Measurements from ENCODE around the gene MAGEE1.

DNA sequence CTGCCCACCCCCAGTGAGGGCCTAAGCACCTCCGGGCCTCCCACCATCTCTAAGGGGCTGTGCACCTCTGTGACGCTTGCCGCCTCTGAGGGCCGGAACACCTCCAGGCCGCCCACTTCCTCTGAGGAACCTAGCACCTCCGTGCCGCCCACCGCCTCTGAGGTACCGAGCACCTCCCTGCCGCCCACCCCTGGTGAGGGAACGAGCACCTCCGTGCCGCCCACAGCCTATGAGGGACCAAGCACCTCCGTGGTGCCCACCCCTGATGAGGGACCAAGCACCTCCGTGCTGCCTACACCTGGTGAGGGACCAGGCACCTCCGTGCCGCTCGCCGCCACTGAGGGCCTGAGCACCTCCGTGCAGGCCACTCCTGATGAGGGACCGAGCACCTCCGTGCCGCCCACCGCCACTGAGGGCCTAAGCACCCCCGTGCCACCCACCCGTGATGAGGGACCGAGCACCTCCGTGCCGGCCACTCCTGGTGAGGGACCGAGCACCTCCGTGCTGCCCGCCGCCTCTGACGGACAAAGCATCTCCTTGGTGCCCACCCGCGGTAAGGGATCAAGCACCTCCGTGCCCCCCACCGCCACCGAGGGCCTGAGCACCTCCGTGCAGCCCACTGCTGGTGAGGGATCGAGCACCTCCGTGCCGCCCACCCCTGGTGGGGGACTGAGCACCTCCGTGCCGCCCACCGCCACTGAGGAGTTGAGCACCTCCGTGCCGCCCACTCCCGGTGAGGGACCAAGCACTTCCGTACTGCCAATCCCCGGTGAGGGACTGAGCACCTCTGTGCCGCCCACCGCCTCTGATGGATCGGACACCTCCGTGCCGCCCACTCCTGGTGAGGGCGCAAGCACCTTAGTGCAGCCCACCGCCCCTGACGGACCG is 977 bp downstream of the MAGEE1 start:
- TF ChIP-seq, protein P1, sequence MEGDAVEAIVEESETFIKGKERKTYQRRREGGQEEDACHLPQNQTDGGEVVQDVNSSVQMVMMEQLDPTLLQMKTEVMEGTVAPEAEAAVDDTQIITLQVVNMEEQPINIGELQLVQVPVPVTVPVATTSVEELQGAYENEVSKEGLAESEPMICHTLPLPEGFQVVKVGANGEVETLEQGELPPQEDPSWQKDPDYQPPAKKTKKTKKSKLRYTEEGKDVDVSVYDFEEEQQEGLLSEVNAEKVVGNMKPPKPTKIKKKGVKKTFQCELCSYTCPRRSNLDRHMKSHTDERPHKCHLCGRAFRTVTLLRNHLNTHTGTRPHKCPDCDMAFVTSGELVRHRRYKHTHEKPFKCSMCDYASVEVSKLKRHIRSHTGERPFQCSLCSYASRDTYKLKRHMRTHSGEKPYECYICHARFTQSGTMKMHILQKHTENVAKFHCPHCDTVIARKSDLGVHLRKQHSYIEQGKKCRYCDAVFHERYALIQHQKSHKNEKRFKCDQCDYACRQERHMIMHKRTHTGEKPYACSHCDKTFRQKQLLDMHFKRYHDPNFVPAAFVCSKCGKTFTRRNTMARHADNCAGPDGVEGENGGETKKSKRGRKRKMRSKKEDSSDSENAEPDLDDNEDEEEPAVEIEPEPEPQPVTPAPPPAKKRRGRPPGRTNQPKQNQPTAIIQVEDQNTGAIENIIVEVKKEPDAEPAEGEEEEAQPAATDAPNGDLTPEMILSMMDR (conservative IDR thresholded peaks at IDR 0.05; ENCODE audit: low read depth, low read length): no peak
- no peak for TF ChIP-seq BHLHE40 (IDR thresholded peaks at IDR 0.05; ENCODE audit: low read depth, low read length)
- TF ChIP-seq FOS (IDR thresholded peaks at IDR 0.05; ENCODE audit: low read depth, low read length): no peak
- no peak for TF ChIP-seq POLR2A (IDR thresholded peaks at IDR 0.05; ENCODE audit: low read depth, low read length)

Data from IMR-90 (cell line).